Liver (tissue), 9 donors: ENCODE data around the gene CDX1. TPM values are rescaled to one million over a fixed set of nuclear protein-coding genes. Genes with fewer than 3 reads are reported as not detected.
"Not testable (repeated sequence)": the region's sequence is repeated elsewhere in the genome, so short reads cannot be mapped to it uniquely, and the experiment has no call there.

ENCODE experiments used
- DNase-seq: peaks from one replicate; pipeline ENCODE4 v3.0.0-alpha.2; 2017; ENCODE audit warnings: low spot score
- H3K27ac ChIP-seq, 2 donors: one replicate each; pipeline ENCODE4 v1.7.0; 2013; ENCODE audit warnings: inconsistent platforms in 2 of 2, low read length in 2 of 2, control low read depth in 1 of 2, low read depth in 1 of 2, mild to moderate bottlenecking in 1 of 2
- H3K27me3 ChIP-seq, 4 donors: one replicate each; pipeline versions ENCODE4 v1.6.1 to v1.7.0; 2013; ENCODE audit warnings: low read length in 3 of 4, inconsistent platforms in 1 of 4, mild to moderate bottlenecking in 1 of 4, moderate library complexity in 1 of 4; ENCODE audit not compliant: control insufficient read depth in 4 of 4, insufficient read depth in 4 of 4
- H3K36me3 ChIP-seq, 4 donors: one replicate each; pipeline versions ENCODE4 v1.6.1 to v1.7.0; 2013; ENCODE audit warnings: low read length in 3 of 4, mild to moderate bottlenecking in 3 of 4, low read depth in 1 of 4, moderate library complexity in 1 of 4; ENCODE audit not compliant: control insufficient read depth in 4 of 4, insufficient read depth in 3 of 4
- H3K4me1 ChIP-seq, 4 donors: one replicate each; pipeline versions ENCODE4 v1.6.1 to v1.7.0; 2013; ENCODE audit warnings: low read length in 3 of 4, mild to moderate bottlenecking in 3 of 4, moderate library complexity in 1 of 4; ENCODE audit not compliant: control insufficient read depth in 4 of 4, insufficient read depth in 4 of 4
- H3K4me3 ChIP-seq, 3 donors: one replicate each; pipeline versions ENCODE4 v1.6.1 to v1.7.0; 2013; ENCODE audit warnings: low read length in 3 of 3, control low read depth in 1 of 3, low read depth in 1 of 3, mild to moderate bottlenecking in 1 of 3
- H3K9ac ChIP-seq, 2 donors: one replicate each; pipeline ENCODE4 v1.7.0; 2013; ENCODE audit warnings: low read length in 2 of 2, mild to moderate bottlenecking in 2 of 2, moderate library complexity in 2 of 2, control low read depth in 1 of 2, low read depth in 1 of 2
- H3K9me3 ChIP-seq, 4 donors: one replicate each; pipeline versions ENCODE4 v1.6.1 to v1.7.0; 2013; ENCODE audit warnings: low read length in 3 of 4; ENCODE audit not compliant: control insufficient read depth in 4 of 4
- FOXA1 ChIP-seq: IDR thresholded peaks from 2 replicates; pipeline ENCODE4 v1.6.1; 2016; ENCODE audit warnings: antibody characterized with exemption
- GABPA ChIP-seq, 2 donors: IDR thresholded peaks in 1 of 2; conservative IDR thresholded peaks in 1 of 2; 2 replicates each; pipeline ENCODE4 v1.6.1; 2016; ENCODE audit warnings: antibody characterized with exemption in 2 of 2, mild to moderate bottlenecking in 1 of 2, moderate library complexity in 1 of 2
- HNF4A ChIP-seq, 2 donors: conservative IDR thresholded peaks; 2 replicates each; pipeline ENCODE4 v1.6.1; 2016; ENCODE audit warnings: antibody characterized with exemption in 2 of 2, mild to moderate bottlenecking in 2 of 2
- HNF4G ChIP-seq: IDR thresholded peaks from 2 replicates; pipeline ENCODE4 v1.6.1; 2016; ENCODE audit warnings: antibody characterized with exemption
- SP1 ChIP-seq: IDR thresholded peaks from 2 replicates; pipeline ENCODE4 v1.6.1; 2018; ENCODE audit warnings: antibody characterized with exemption, mild to moderate bottlenecking
- WGBS: extraction: QIAGEN DNeasy Blood & Tissue Kit; methylation state at CpG from one replicate; pipeline ENCODE4 v1.1.7; 2013; 5-methylcytosine and 5-hydroxymethylcytosine counted together
- polyA plus RNA-seq, 2 donors: library from polyadenylated mRNA; stranded (reverse) in 1 of 2; unstranded in 1 of 2; fragments of 200-250 nt in 1 of 2; fragments of >200 nt in 1 of 2; fragmentation: Nextera tagmentation in 1 of 2; extraction: Ambion mirVana in 1 of 2; gene quantifications; one replicate each; pipeline versions ENCODE4 v1.2.1 to v1.2.3, GENCODE V29; 2013 to 2015
- total RNA-seq, 2 donors: library from RNA; depleted of rRNA; stranded (reverse); fragments of >200 nt; gene quantifications; one replicate each; pipeline ENCODE4 v1.2.3, GENCODE V29; 2014
- TF ChIP-seq, protein P1 (sequence below): IDR thresholded peaks from 2 replicates; pipeline ENCODE4 v1.6.1; 2016; ENCODE audit warnings: antibody characterized with exemption
- donor health status: healthy.
- donor health status: healthy.
- donor health status: healthy.
- donor health status: healthy.
- donor health status: healthy.

CDX1 gene
- total and polyA plus RNA-seq, 4 donors: not detected

DNA sequence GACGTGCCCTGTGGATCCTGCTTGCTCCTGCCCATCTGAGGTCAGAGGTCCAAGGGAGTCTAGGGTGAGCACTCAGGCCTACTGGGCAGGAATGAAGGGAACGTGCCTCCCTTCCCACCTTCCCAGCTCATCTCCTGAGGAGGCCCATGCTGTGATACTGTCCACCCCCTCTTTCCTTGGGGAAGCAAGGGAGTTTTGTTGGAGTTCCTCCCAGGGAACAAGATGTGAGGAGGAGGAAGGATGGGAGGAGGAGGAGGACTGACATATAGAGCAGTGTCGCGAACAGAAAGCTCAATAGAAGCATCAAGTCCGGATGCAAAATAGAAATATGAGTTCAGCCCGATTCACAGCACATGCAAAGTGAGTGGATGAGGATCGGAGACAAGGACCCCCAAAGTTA lies 64.3 kb downstream of the CDX1 start:
- Histone ChIP-seq H3K4me1 (no peaks in the 10 kb centered on the region), H3K9ac (no peak overlapping the region), H3K4me3 (no peak overlapping the region), H3K36me3 (no peaks in the 10 kb centered on the region), H3K9me3 (no peaks in the 10 kb centered on the region), H3K27me3 (no peaks in the 10 kb centered on the region), H3K27ac (no peak overlapping the region)
- TF ChIP-seq, protein P1, sequence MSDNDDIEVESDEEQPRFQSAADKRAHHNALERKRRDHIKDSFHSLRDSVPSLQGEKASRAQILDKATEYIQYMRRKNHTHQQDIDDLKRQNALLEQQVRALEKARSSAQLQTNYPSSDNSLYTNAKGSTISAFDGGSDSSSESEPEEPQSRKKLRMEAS: no peak
- TF ChIP-seq HNF4G (no peak), HNF4A (conservative IDR thresholded peaks at IDR 0.05) (no peak), FOXA1 (no peak), GABPA (IDR thresholded peaks at IDR 0.05 in 1 of 2, conservative IDR thresholded peaks at IDR 0.05 in 1 of 2) (no peak), SP1 (no peak)
- no peak for DNase-seq
- WGBS: 91% methylated on average over 7 of the region's 7 CpGs

DNA sequence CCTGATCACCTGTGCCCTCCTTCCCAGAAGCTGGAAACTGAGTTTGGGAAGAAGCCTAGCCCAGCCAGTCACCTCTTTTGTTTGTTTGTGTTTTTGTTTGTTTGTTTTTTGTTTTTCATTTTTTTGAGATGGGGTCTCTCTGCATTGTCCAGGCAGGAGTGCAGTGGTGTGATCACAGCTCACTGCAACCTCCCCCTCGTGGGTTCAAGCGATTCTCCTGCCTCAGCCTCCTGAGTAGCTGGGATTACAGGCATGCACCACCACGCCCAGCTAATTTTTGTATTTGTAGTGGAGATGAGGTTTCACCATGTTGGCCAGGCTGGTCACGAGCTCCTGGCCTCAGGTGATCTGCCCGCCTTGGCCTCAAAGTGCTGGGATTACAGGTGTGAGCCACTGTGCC lies 67.1 kb downstream of the CDX1 start:
- H3K36me3 ChIP-seq, H3K9ac ChIP-seq, H3K9me3 ChIP-seq, H3K27ac ChIP-seq, H3K27me3 ChIP-seq, H3K4me1 ChIP-seq, H3K4me3 ChIP-seq, DNase-seq: not testable (repeated sequence)
- WGBS: 95% methylated on average over 5 of the region's 5 CpGs

Other genes starting within 250 kb of the CDX1 start
- not detected for gene PDE6A, start 222.0 kb upstream of the CDX1 start, total RNA-seq
- under 1 TPM in 1 of 2 donors, not detected in 1; 0.06 TPM for gene PDE6A, start 222.0 kb upstream of the CDX1 start, polyA plus RNA-seq
- 1 to 10 TPM; 2.4 to 6.1 TPM for gene SLC26A2, start 206.0 kb upstream of the CDX1 start, total RNA-seq
- gene SLC26A2, start 206.0 kb upstream of the CDX1 start, polyA plus RNA-seq: under 1 TPM; 0.43 to 0.84 TPM
- 1 to 10 TPM; 2.4 to 2.9 TPM for gene TIGD6, start 166.1 kb upstream of the CDX1 start, total RNA-seq
- gene TIGD6, start 166.1 kb upstream of the CDX1 start, polyA plus RNA-seq: 1 to 10 TPM; 1.3 to 1.8 TPM
- 10 to 100 TPM; 12.5 to 22.9 TPM for gene HMGXB3, start 166.0 kb upstream of the CDX1 start, total RNA-seq
- 1 to 10 TPM; 2.7 to 9.4 TPM for gene HMGXB3, start 166.0 kb upstream of the CDX1 start, polyA plus RNA-seq
- 10 to 100 TPM; 26.4 to 46.2 TPM for gene CSF1R, start 80.2 kb upstream of the CDX1 start, total RNA-seq
- 10 to 100 TPM in 1 of 2 donors, 1 to 10 TPM in 1; 5.4 to 17.9 TPM for gene CSF1R, start 80.2 kb upstream of the CDX1 start, polyA plus RNA-seq
- 10 to 100 TPM; 10.6 to 13.1 TPM for gene PDGFRB, start 10.9 kb upstream of the CDX1 start, total RNA-seq
- 1 to 10 TPM; 5.2 to 6.1 TPM for gene PDGFRB, start 10.9 kb upstream of the CDX1 start, polyA plus RNA-seq
- gene SLC6A7, start 23.3 kb downstream of the CDX1 start, total RNA-seq: not detected
- not detected for gene SLC6A7, start 23.3 kb downstream of the CDX1 start, polyA plus RNA-seq
- gene CAMK2A, start 123.0 kb downstream of the CDX1 start, total RNA-seq: under 1 TPM in 1 of 2 donors, not detected in 1; under 0.01 TPM
- gene CAMK2A, start 123.0 kb downstream of the CDX1 start, polyA plus RNA-seq: not detected
- under 1 TPM; 0.33 to 0.51 TPM for gene ARSI, start 136.1 kb downstream of the CDX1 start, total RNA-seq
- gene ARSI, start 136.1 kb downstream of the CDX1 start, polyA plus RNA-seq: under 1 TPM in 1 of 2 donors, not detected in 1; 0.23 TPM
- gene TCOF1, start 190.9 kb downstream of the CDX1 start, total RNA-seq: 1 to 10 TPM; 8.5 TPM
- 1 to 10 TPM; 3.2 to 4.4 TPM for gene TCOF1, start 190.9 kb downstream of the CDX1 start, polyA plus RNA-seq
- 100 to 1,000 TPM; 176 to 214 TPM for gene CD74, start 246.1 kb downstream of the CDX1 start, total RNA-seq
- gene CD74, start 246.1 kb downstream of the CDX1 start, polyA plus RNA-seq: 100 to 1,000 TPM; 299 to 327 TPM